Measurements from ENCODE around the gene MPDU1. TPM values are rescaled to one million over a fixed set of nuclear protein-coding genes. Genes with fewer than 3 reads are reported as not detected.

MPDU1 gene
- total and polyA plus RNA-seq, 2 of the 4 experiments (the other 2 are of a cell fraction): 135 to 149 TPM

GRCh38 chr17:7591596-7591995 is 7.9 kb downstream of the MPDU1 start:
- Histone ChIP-seq H4K20me1 (ENCODE audit: insufficient read depth, low read length) (peaks cover 15% of the 10 kb centered on the region), H3K18ac (ENCODE audit: low read depth, low read length) (no peak overlapping the region), H3K4ac (ENCODE audit: low read depth, low read length) (no peak overlapping the region), H2BK20ac (ENCODE audit: low read depth, low read length) (no peak overlapping the region), H3K4me1 (ENCODE audit: control insufficient read depth, insufficient read depth, low read length) (peaks cover 28% of the 10 kb centered on the region), H2BK15ac (ENCODE audit: low read depth, low read length) (no peak overlapping the region), H3K9me3 (ENCODE audit: control insufficient read depth, insufficient read depth, low read length) (no peaks in the 10 kb centered on the region), H4K91ac (ENCODE audit: insufficient read depth, low read depth, low read length) (no peak overlapping the region), H2AK5ac (ENCODE audit: low read depth, low read length) (no peak overlapping the region), H4K5ac (ENCODE audit: low read depth, low read length) (no peak overlapping the region), H3K4me3 (ENCODE audit: insufficient read depth, low read depth, low read length) (no peak overlapping the region), H2BK5ac (ENCODE audit: low read depth, low read length, poor library complexity, severe bottlenecking) (no peak overlapping the region), H3K27me3 (ENCODE audit: control insufficient read depth, insufficient read depth, low read length) (no peaks in the 10 kb centered on the region), H3K4me2 (ENCODE audit: low read depth, low read length) (no peak overlapping the region), H3K14ac (replicated peaks; ENCODE audit: low read depth, low read length) (no peak overlapping the region), H3K9me1 (ENCODE audit: insufficient read depth, low read length) (peaks cover 6% of the 10 kb centered on the region), H3K27ac (ENCODE audit: insufficient read depth, low read length) (no peak overlapping the region), H4K8ac (ENCODE audit: low read depth in 2 of 2, low read length in 2 of 2) (no peak overlapping the region), H2BK120ac (ENCODE audit: low read depth, low read length) (no peak overlapping the region), H3K36me3 (ENCODE audit: control insufficient read depth, insufficient read depth, low read length) (peaks cover 60% of the 10 kb centered on the region), H3K9ac (ENCODE audit: low read depth, low read length) (no peak overlapping the region), H2AK9ac (replicated peaks; ENCODE audit: low read depth, low read length, poor library complexity) (no peak overlapping the region), H3K79me1 (ENCODE audit: low read depth in 1 of 2, low read length in 2 of 2) (peaks cover 15 to 47% of the 10 kb centered on the region in 2 experiments), H3K56ac (ENCODE audit: extremely low read depth, insufficient read depth, low read length) (no peak overlapping the region), H2AFZ (replicated peaks; ENCODE audit: low read length, poor library complexity) (no peak overlapping the region), H3K23ac (ENCODE audit: low read depth, low read length) (no peak overlapping the region)
- BruUV-seq (replicated peaks): no TSS peak
- ATAC-seq (ENCODE audit: low read depth): no peak
- WGBS, 2 experiments (ENCODE audit: extremely low coverage in 2 of 2, insufficient read length in 1 of 2): no CpG with 5 or more reads among the region's 5 CpGs
- intact Hi-C loops (cut with micrococcal nuclease) (no loop called here), in situ Hi-C loops (cut with MboI; ENCODE audit: low sequenced_read_pairs) (no loop called here), dilution Hi-C loops (cut with HindIII; ENCODE audit: low sequenced_read_pairs, unreplicated experiment) (no loop called here)
- ChIA-PET CTCF (no interaction called here), POLR2A (ENCODE audit: unreplicated experiment) (interaction anchor here (0.6 kb wide), 1 partner anchor 23 kb away, joined by 3 read pairs; no protein-coding TSS in a partner anchor)
- TF ChIP-seq USF2 (IDR thresholded peaks at IDR 0.05; ENCODE audit: low read depth, low read length) (no peak), RCOR1 (IDR thresholded peaks at IDR 0.05; ENCODE audit: insufficient replicate concordance, low read length) (no peak), RFX5 (IDR thresholded peaks at IDR 0.05; ENCODE audit: low read depth, low read length) (no peak), POLR2A (IDR thresholded peaks at IDR 0.05; ENCODE audit: low read depth, low read length) (no peak), CHD1 (IDR thresholded peaks at IDR 0.05; ENCODE audit: low read depth, low read length) (no peak), CTCF (conservative IDR thresholded peaks at IDR 0.05; ENCODE audit: low read depth, low read length) (no peak), MXI1 (IDR thresholded peaks at IDR 0.05; ENCODE audit: borderline replicate concordance, low read depth, low read length) (no peak), SMC3 (IDR thresholded peaks at IDR 0.05; ENCODE audit: low read depth, low read length) (no peak), MAFK (IDR thresholded peaks at IDR 0.05; ENCODE audit: low read depth, low read length) (no peak), RAD21 (IDR thresholded peaks at IDR 0.05; ENCODE audit: low read length) (no peak), ELK1 (IDR thresholded peaks at IDR 0.05; ENCODE audit: borderline replicate concordance, low read depth, low read length) (no peak), NFE2L2 (IDR thresholded peaks at IDR 0.05; ENCODE audit: low read depth, low read length) (no peak), CEBPB (IDR thresholded peaks at IDR 0.05; ENCODE audit: low read depth, low read length) (no peak), BHLHE40 (IDR thresholded peaks at IDR 0.05; ENCODE audit: low read depth, low read length) (no peak), MAZ (IDR thresholded peaks at IDR 0.05; ENCODE audit: borderline replicate concordance, low read depth, low read length) (no peak), FOS (IDR thresholded peaks at IDR 0.05; ENCODE audit: low read depth, low read length) (no peak)
- DNase-seq: no peak

Data from IMR-90 (cell line).